ENCODE results near the gene RMND5B.

Gene RMND5B

GRCh38 chr5:178136990-178137389, 6.2 kb downstream of the RMND5B start:
- no peak for DNase-seq

GRCh38 chr5:178137991-178138390, 7.2 kb downstream of the RMND5B start:
- no peak for DNase-seq

- no peak for DNase-seq
These were observed 10.7 kb downstream of the RMND5B start for GRCh38 chr5:178141550-178141949.

- no peak for DNase-seq
These were observed 11.8 kb downstream of the RMND5B start for GRCh38 chr5:178142642-178143041.

- no peak for DNase-seq
These were observed 12.4 kb downstream of the RMND5B start for GRCh38 chr5:178143246-178143645.

- no peak for DNase-seq
These were observed 13.1 kb downstream of the RMND5B start for GRCh38 chr5:178143901-178144300.

GRCh38 chr5:178145965-178146820, 15.4 kb downstream of the RMND5B start:
- peak; percentile 74 to 80 for DNase-seq

- DNase-seq = no peak
These were observed 16.6 kb downstream of the RMND5B start for GRCh38 chr5:178147406-178147805.

GRCh38 chr5:178149199-178149932, 18.6 kb downstream of the RMND5B start:
- DNase-seq = no peak

- no peak for DNase-seq
These were observed 20.3 kb downstream of the RMND5B start for GRCh38 chr5:178150977-178151734.

- no peak for DNase-seq
These were observed 22.0 kb downstream of the RMND5B start for GRCh38 chr5:178152491-178153444.

- peak; percentile 96 to 98 for DNase-seq
These were observed 22.9 kb downstream of the RMND5B start, which contains the start of gene NHP2 for GRCh38 chr5:178153530-178154340. Gene NHP2 (minus strand): TSS chr5:178153885. CDS start chr5:178153817, 68 bp downstream.

GRCh38 chr5:178155065-178155464, 24.3 kb downstream of the RMND5B start:
- DNase-seq = no peak

GRCh38 chr5:178160176-178160575, 29.4 kb downstream of the RMND5B start:
- no peak for DNase-seq

- DNase-seq = no peak
These were observed 31.7 kb downstream of the RMND5B start for GRCh38 chr5:178162481-178162880.

- peak; percentile 87 to 91 for DNase-seq
These were observed 33.2 kb downstream of the RMND5B start for GRCh38 chr5:178163772-178164735.

- DNase-seq = no peak
These were observed 34.8 kb downstream of the RMND5B start for GRCh38 chr5:178165581-178165980.

- DNase-seq = no peak
These were observed 39.6 kb downstream of the RMND5B start for GRCh38 chr5:178170455-178170854.

- no peak for DNase-seq
These were observed 43.6 kb downstream of the RMND5B start for GRCh38 chr5:178174456-178174855.

- DNase-seq = no peak
These were observed 46.0 kb downstream of the RMND5B start for GRCh38 chr5:178176791-178177190.

All from CD4-positive, alpha-beta T cell treated with Interferon alpha-2 for 1 hour (primary cell).